ENCODE measurements around the gene TRAPPC12. TPM values are rescaled to one million over a fixed set of nuclear protein-coding genes. Genes with fewer than 3 reads are reported as not detected.
A peak's percentile ranks its signal among the peaks of the same experiment; 100 is the strongest.
"Not testable (repeated sequence)": the region's sequence is repeated elsewhere in the genome, so short reads cannot be mapped to it uniquely, and the experiment has no call there.

The TRAPPC12 gene
- total RNA-seq, 1 donor from 2014 or later = 47.2 TPM

- not testable (repeated sequence) for DNase-seq (ENCODE audit: low read depth)
Observed at GRCh38 chr2:3454005-3454404, 74.5 kb downstream of the TRAPPC12 start.

GRCh38 chr2:3454802-3455201 is 75.3 kb downstream of the TRAPPC12 start:
- no peak for DNase-seq (ENCODE audit: low read depth)

- no peak for DNase-seq (ENCODE audit: low read depth)
Observed at GRCh38 chr2:3456125-3456524, 76.6 kb downstream of the TRAPPC12 start.

GRCh38 chr2:3457524-3458395 is 78.3 kb downstream of the TRAPPC12 start:
- no peak for DNase-seq (ENCODE audit: low read depth)

GRCh38 chr2:3458396-3459184 is 79.1 kb downstream of the TRAPPC12 start:
- no peak for DNase-seq (ENCODE audit: low read depth)

GRCh38 chr2:3459185-3460015 is 79.9 kb downstream of the TRAPPC12 start:
- DNase-seq (ENCODE audit: low read depth) = no peak

GRCh38 chr2:3460156-3460555 is 80.7 kb downstream of the TRAPPC12 start:
- no peak for DNase-seq (ENCODE audit: low read depth)

- DNase-seq (ENCODE audit: low read depth) = no peak
Observed at GRCh38 chr2:3460831-3461800, 81.6 kb downstream of the TRAPPC12 start.

- DNase-seq (ENCODE audit: low read depth) = peak; percentile 55
Observed at GRCh38 chr2:3461801-3462492, 82.5 kb downstream of the TRAPPC12 start.

GRCh38 chr2:3462493-3463104 is 83.1 kb downstream of the TRAPPC12 start:
- DNase-seq (ENCODE audit: low read depth) = no peak

- DNase-seq (ENCODE audit: low read depth) = no peak
Observed at GRCh38 chr2:3463186-3463835, 83.8 kb downstream of the TRAPPC12 start.

- no peak for DNase-seq (ENCODE audit: low read depth)
Observed at GRCh38 chr2:3463944-3464343, 84.5 kb downstream of the TRAPPC12 start.

GRCh38 chr2:3464401-3465005 is 85.0 kb downstream of the TRAPPC12 start:
- DNase-seq (ENCODE audit: low read depth) = no peak

- DNase-seq (ENCODE audit: low read depth) = no peak
Observed at GRCh38 chr2:3465328-3465727, 85.8 kb downstream of the TRAPPC12 start.

- peak; percentile 68 for DNase-seq (ENCODE audit: low read depth)
Observed at GRCh38 chr2:3465844-3466481, 86.5 kb downstream of the TRAPPC12 start.

- no peak for DNase-seq (ENCODE audit: low read depth)
Observed at GRCh38 chr2:3466482-3466863, 87.0 kb downstream of the TRAPPC12 start.

- no peak for DNase-seq (ENCODE audit: low read depth)
Observed at GRCh38 chr2:3466966-3467365, 87.5 kb downstream of the TRAPPC12 start.

- no peak for DNase-seq (ENCODE audit: low read depth)
Observed at GRCh38 chr2:3467654-3468053, 88.2 kb downstream of the TRAPPC12 start.
